GM23338 (cell line): ENCODE measurements around the gene CDC25C.
A peak's percentile ranks its signal among the peaks of the same experiment; 100 is the strongest.

ENCODE experiments used
- EZH2 ChIP-seq: fragments of 200-600 bp; sonication (generic); IDR thresholded peaks from one replicate; pipeline ENCODE4 v1.8.0; 2017; ENCODE audit warnings: antibody characterized with exemption, mild to moderate bottlenecking, low read depth; ENCODE audit not compliant: unreplicated experiment
- EZH2phosphoT487 ChIP-seq: fragments of 200-600 bp; sonication (generic); IDR thresholded peaks from one replicate; pipeline ENCODE4 v1.8.1; 2018; ENCODE audit warnings: antibody characterized with exemption; ENCODE audit not compliant: unreplicated experiment
- POLR2AphosphoS5 ChIP-seq: IDR thresholded peaks from 2 replicates; pipeline ENCODE4 v1.6.1; 2016; ENCODE audit warnings: antibody characterized with exemption, low read depth
- ZNF114 ChIP-seq: fragments of 250-450 bp; sonication (Bioruptor Pico); IDR thresholded peaks from 2 replicates; pipeline ENCODE4 v1.5.0; 2020; ENCODE audit warnings: mild to moderate bottlenecking, moderate library complexity
- ZNF462 ChIP-seq: fragments of 250-450 bp; sonication (Bioruptor Pico); IDR thresholded peaks from 2 replicates; pipeline ENCODE4 v1.5.0; 2020; ENCODE audit warnings: mild to moderate bottlenecking, moderate library complexity
- TF ChIP-seq, protein P1 (sequence below), 2 experiments: fragments of 200-600 bp in 1 of 2; sonication (generic) in 1 of 2; conservative IDR thresholded peaks; 2 replicates each; pipeline versions ENCODE4 v1.5.1 to v1.6.1; 2016 to 2017; ENCODE audit warnings: antibody characterized with exemption in 2 of 2, low read depth in 2 of 2, mild to moderate bottlenecking in 2 of 2, moderate library complexity in 1 of 2

- no peak for TF ChIP-seq ZNF462 (CRISPR knock-in tag)
- TF ChIP-seq EZH2phosphoT487 = no peak
- no peak for TF ChIP-seq EZH2
- TF ChIP-seq POLR2AphosphoS5 = no peak
- TF ChIP-seq, protein P1, sequence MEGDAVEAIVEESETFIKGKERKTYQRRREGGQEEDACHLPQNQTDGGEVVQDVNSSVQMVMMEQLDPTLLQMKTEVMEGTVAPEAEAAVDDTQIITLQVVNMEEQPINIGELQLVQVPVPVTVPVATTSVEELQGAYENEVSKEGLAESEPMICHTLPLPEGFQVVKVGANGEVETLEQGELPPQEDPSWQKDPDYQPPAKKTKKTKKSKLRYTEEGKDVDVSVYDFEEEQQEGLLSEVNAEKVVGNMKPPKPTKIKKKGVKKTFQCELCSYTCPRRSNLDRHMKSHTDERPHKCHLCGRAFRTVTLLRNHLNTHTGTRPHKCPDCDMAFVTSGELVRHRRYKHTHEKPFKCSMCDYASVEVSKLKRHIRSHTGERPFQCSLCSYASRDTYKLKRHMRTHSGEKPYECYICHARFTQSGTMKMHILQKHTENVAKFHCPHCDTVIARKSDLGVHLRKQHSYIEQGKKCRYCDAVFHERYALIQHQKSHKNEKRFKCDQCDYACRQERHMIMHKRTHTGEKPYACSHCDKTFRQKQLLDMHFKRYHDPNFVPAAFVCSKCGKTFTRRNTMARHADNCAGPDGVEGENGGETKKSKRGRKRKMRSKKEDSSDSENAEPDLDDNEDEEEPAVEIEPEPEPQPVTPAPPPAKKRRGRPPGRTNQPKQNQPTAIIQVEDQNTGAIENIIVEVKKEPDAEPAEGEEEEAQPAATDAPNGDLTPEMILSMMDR (conservative IDR thresholded peaks at IDR 0.05; ENCODE audit: low read depth in 2 of 2) = peak; percentile 24 to 55
- no peak for TF ChIP-seq ZNF114 (CRISPR knock-in tag)
Measured at GRCh38 chr5:138352722-138353559, 21.3 kb upstream of the CDC25C start.
